GM12873 (cell line): ENCODE results near the gene CUX1.

ENCODE experiments used
- TF ChIP-seq, protein P1 (sequence below): IDR thresholded peaks from 2 replicates; pipeline ENCODE4 v1.5.1; 2012; ENCODE audit warnings: low read depth, mild to moderate bottlenecking, moderate library complexity, low read length, control low read depth; ENCODE audit not compliant: insufficient read depth; ENCODE audit errors: missing control alignments

The CUX1 gene

DNA sequence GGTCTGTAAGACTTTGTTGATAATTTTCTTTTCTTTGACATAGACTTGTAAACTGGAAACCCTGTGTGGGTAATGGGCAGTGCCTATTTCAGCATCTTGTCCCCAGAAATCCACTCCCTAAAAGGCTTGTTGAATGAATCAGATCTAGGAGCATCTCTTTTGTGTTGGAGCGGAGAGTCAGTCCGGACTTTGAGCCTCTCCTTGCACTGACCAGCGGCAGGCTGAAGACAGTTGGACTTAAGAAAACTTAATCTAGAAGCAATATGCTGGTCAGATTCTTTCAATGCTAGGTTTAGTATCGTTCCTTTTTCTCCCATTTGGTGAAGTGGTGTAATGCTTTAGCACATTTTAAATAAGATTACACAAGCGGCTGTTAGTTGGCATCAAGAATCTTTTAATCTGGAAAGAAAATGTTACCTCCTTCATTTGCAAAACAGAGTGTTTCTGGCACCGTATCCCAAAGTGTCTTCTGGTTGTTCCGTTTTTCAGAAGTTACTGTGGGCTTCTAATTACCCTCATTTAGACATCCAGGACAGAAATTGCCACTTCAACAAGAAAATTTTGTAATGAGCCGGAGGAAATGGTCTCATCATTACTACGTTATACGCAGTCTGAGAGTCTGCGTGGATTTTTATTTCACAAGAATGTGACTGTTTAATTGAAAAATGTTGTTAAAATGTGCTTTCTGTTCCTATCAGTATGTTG lies 74.7 kb downstream of the CUX1 start:
- TF ChIP-seq, protein P1, sequence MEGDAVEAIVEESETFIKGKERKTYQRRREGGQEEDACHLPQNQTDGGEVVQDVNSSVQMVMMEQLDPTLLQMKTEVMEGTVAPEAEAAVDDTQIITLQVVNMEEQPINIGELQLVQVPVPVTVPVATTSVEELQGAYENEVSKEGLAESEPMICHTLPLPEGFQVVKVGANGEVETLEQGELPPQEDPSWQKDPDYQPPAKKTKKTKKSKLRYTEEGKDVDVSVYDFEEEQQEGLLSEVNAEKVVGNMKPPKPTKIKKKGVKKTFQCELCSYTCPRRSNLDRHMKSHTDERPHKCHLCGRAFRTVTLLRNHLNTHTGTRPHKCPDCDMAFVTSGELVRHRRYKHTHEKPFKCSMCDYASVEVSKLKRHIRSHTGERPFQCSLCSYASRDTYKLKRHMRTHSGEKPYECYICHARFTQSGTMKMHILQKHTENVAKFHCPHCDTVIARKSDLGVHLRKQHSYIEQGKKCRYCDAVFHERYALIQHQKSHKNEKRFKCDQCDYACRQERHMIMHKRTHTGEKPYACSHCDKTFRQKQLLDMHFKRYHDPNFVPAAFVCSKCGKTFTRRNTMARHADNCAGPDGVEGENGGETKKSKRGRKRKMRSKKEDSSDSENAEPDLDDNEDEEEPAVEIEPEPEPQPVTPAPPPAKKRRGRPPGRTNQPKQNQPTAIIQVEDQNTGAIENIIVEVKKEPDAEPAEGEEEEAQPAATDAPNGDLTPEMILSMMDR: no peak

DNA sequence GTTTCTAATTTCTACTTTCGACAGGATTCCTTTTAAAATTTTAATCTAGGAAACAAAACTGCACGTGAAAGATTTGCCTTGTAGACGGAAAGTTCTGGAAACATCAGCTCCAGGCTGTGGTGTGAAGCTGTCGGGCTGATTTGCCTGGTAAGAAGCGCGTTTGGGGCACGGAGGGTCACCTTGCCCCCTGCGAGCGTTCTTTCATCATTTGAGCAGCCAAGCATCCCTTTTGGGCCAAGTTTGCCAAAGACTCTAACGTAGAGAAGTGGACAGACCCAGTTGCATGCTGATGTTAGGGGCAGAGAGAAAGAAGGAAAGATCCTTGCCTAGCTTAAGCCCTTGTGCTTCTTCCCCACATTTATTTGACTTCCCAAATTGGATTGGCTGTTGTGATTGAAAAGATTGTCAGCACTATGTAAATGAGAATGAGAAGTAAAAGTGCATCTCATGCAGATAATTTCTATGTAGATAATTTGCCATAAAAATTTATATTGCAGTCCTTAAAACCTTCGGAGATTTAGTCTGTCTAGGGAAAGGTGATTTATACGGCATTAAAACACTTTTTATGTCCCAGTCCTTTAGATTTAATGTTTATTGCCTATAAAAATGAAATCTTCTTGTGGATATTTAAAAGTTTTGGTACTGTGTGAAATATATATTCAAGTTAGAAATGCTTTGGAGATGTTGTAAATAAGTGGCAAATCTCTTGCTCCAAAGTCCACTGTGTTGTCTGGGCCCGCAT lies 76.1 kb downstream of the CUX1 start:
- TF ChIP-seq, protein P1: no peak

- TF ChIP-seq, protein P1: no peak
Observed at GRCh38 chr7:101896316-101896715, 78.9 kb downstream of the CUX1 start.

DNA sequence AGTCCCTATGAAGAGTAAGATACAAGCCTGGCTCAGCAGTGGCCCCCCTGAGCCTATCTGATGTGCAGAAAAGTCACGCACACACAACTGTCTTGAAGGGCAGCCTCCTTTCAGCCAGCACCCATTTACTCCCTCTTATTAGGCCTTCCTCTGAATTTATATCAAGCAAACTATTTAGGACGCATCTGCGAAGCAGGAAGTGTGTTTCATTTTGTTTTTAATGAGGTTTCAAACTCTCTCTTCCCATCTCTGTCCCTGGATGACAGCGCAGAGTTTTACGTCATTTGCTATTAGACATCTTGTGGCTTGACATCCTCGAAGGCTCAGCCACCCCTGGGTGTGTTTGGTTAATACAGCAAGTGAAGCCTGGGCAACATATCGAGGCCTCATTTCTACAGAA lies 79.5 kb downstream of the CUX1 start:
- TF ChIP-seq, protein P1: no peak

- TF ChIP-seq, protein P1: no peak
Observed at GRCh38 chr7:101898106-101898505, 80.7 kb downstream of the CUX1 start.

DNA sequence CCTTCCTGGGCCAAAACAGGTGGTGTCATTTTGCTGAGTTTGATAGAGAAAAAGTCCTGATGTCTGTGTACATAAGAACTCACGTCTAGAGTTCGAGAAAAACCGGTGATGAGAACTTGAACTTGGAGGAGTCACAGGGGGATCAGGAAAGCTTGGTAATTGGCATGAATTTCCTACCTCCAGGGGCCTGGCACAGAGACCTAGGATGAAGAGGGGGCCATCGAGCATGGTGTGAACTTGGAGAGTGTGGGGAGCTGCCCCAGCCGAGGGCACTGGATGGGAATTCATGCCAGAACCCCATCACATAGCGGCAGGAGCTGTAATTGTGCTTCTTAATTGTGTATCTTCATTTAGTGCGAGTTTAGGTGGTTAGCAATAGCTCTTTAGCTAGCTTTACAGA lies 82.2 kb downstream of the CUX1 start:
- TF ChIP-seq, protein P1: no peak

- TF ChIP-seq, protein P1: no peak
Observed at GRCh38 chr7:101900103-101900502, 82.7 kb downstream of the CUX1 start.
